Measurements from ENCODE around the gene CORO7.

DNA sequence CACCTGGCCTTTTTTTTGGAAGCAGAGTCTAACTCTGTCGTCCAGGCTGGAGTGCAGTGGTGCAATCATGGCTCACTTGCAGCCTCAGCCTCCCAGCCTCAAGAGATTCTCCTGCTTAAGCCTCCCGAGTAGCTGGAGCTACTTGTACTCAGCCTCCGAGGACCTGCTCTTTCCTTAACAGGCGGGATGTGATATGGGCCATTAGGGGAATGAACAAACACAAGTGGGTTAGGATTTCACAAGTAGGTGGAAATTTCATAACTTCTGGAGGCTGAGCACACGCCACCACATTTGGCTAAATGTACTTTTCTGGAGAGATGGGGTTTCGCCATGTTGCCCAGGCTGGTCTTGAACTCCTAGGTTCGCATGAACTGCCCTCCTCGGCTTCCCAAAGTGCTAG lies 69.4 kb downstream of the CORO7 start:
- TF ChIP-seq, protein P1, sequence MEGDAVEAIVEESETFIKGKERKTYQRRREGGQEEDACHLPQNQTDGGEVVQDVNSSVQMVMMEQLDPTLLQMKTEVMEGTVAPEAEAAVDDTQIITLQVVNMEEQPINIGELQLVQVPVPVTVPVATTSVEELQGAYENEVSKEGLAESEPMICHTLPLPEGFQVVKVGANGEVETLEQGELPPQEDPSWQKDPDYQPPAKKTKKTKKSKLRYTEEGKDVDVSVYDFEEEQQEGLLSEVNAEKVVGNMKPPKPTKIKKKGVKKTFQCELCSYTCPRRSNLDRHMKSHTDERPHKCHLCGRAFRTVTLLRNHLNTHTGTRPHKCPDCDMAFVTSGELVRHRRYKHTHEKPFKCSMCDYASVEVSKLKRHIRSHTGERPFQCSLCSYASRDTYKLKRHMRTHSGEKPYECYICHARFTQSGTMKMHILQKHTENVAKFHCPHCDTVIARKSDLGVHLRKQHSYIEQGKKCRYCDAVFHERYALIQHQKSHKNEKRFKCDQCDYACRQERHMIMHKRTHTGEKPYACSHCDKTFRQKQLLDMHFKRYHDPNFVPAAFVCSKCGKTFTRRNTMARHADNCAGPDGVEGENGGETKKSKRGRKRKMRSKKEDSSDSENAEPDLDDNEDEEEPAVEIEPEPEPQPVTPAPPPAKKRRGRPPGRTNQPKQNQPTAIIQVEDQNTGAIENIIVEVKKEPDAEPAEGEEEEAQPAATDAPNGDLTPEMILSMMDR (IDR thresholded peaks at IDR 0.05 in 8 of 11, conservative IDR thresholded peaks at IDR 0.05 in 3 of 11): no peak
- no peak for TF ChIP-seq POLR2A (IDR thresholded peaks at IDR 0.05)
- no peak for TF ChIP-seq POLR2AphosphoS5 (IDR thresholded peaks at IDR 0.05)
